Endothelial cell of umbilical vein (primary cell): ENCODE results near the gene TOMM40L. TPM values are rescaled to one million over a fixed set of nuclear protein-coding genes. Genes with fewer than 3 reads are reported as not detected.

Experiments
- BruUV-seq: library from RNA; stranded (reverse); fragments of 400-500 nt; replicated peaks from 2 replicates; lab custom pipeline; 2021; lab: Mats Ljungman, UMichigan
- CTCF ChIA-PET: fragments of 300-600, 350-600 bp; sonication (Branson Sonifier 250); formaldehyde crosslinking; loops from one replicate; lab custom pipeline; 2021; ENCODE audit warnings: antibody characterized with exemption, inconsistent platforms; lab: Charles Lee
- POLR2A ChIA-PET: fragments of 300-600, 350-600 bp; sonication (Branson Sonifier 250); formaldehyde crosslinking; loops from one replicate; lab custom pipeline; 2021; ENCODE audit warnings: antibody characterized with exemption, inconsistent platforms; lab: Charles Lee
- DNase-seq: peaks from one replicate; pipeline ENCODE4 v3.0.0-alpha.2; 2011; ENCODE audit warnings: low read depth, low spot score
- FAIRE-seq: peaks from 2 replicates; lab custom pipeline; 2011; peaks lifted over from hg19 to GRCh38; lab: Jason Lieb, UNC
- H2AFZ ChIP-seq: 2 replicates; pipeline ENCODE4 v1.6.0; 2012; ENCODE audit warnings: low read depth, low read length, control low read depth, inconsistent platforms
- H3K27ac ChIP-seq: 2 replicates; pipeline ENCODE4 v1.5.1; 2011; ENCODE audit warnings: low read depth, mild to moderate bottlenecking, control low read depth, low read length, moderate library complexity; ENCODE audit not compliant: insufficient read depth
- H3K27me3 ChIP-seq, 2 experiments: 2 replicates each; pipeline versions ENCODE4 v1.6.0 to v1.6.1; 2011; ENCODE audit warnings: low read length in 2 of 2, mixed read lengths in 1 of 2; ENCODE audit not compliant: control insufficient read depth in 2 of 2, insufficient read depth in 2 of 2
- H3K36me3 ChIP-seq, 2 experiments: 2 replicates in 1 of 2; 3 replicates in 1 of 2; pipeline ENCODE4 v1.5.1; 2011; ENCODE audit warnings: low read length in 2 of 2, mild to moderate bottlenecking in 1 of 2, moderate library complexity in 1 of 2; ENCODE audit not compliant: control insufficient read depth in 2 of 2, insufficient read depth in 2 of 2; ENCODE audit errors: extremely low read depth in 1 of 2
- H3K4me1 ChIP-seq: 3 replicates; pipeline ENCODE4 v1.5.1; 2011; ENCODE audit warnings: mild to moderate bottlenecking, low read length; ENCODE audit not compliant: control insufficient read depth, insufficient read depth; ENCODE audit errors: extremely low read depth
- H3K4me2 ChIP-seq: 2 replicates; pipeline ENCODE4 v1.6.1; 2011; ENCODE audit warnings: low read length, control low read depth, mixed read lengths; ENCODE audit not compliant: insufficient read depth
- H3K4me3 ChIP-seq, 3 experiments: fragments of 200-600 bp in 1 of 3; sonication (generic), shearing (Covaris generic) in 1 of 3; replicated peaks in 1 of 3; 2 replicates each; pipeline ENCODE4 v1.5.1; 2011 to 2016; ENCODE audit warnings: control low read depth in 3 of 3, low read length in 3 of 3, mild to moderate bottlenecking in 2 of 3, inconsistent platforms in 1 of 3, low read depth in 1 of 3, moderate library complexity in 1 of 3; ENCODE audit not compliant: insufficient read depth in 1 of 3
- H3K79me2 ChIP-seq: 2 replicates; pipeline ENCODE4 v1.6.0; 2012; ENCODE audit warnings: low read length, inconsistent platforms; ENCODE audit not compliant: control insufficient read depth, insufficient read depth
- H3K9ac ChIP-seq: replicated peaks from 2 replicates; pipeline ENCODE3; 2011; ENCODE audit warnings: low read length, control low read depth; ENCODE audit not compliant: insufficient read depth; ENCODE audit errors: extremely low read depth
- H3K9me1 ChIP-seq: replicated peaks from 3 replicates; pipeline ENCODE4 v1.6.0; 2011; ENCODE audit warnings: mild to moderate bottlenecking, low read length; ENCODE audit not compliant: control insufficient read depth, insufficient read depth; ENCODE audit errors: extremely low read depth
- H3K9me3 ChIP-seq: replicated peaks from 2 replicates; pipeline ENCODE4 v1.5.1; 2012; ENCODE audit warnings: low read length, inconsistent platforms; ENCODE audit not compliant: control insufficient read depth, insufficient read depth
- H4K20me1 ChIP-seq: replicated peaks from 2 replicates; pipeline ENCODE3; 2011; ENCODE audit warnings: mild to moderate bottlenecking, low read length; ENCODE audit not compliant: control insufficient read depth, insufficient read depth; ENCODE audit errors: extremely low read depth
- EZH2 ChIP-seq: IDR thresholded peaks from 2 replicates; pipeline ENCODE4 v1.6.1; 2012; ENCODE audit warnings: borderline replicate concordance, low read depth, mild to moderate bottlenecking, moderate library complexity, low read length, inconsistent platforms; ENCODE audit not compliant: severe bottlenecking
- FOS ChIP-seq: IDR thresholded peaks from 2 replicates; pipeline ENCODE4 v1.6.1; 2011; ENCODE audit warnings: mild to moderate bottlenecking, low read length, moderate library complexity, borderline replicate concordance; ENCODE audit not compliant: insufficient read depth
- GATA2 ChIP-seq: IDR thresholded peaks from 2 replicates; pipeline ENCODE4 v1.7.0; 2011; ENCODE audit warnings: low read depth, mild to moderate bottlenecking, moderate library complexity, mixed read lengths, low read length; ENCODE audit not compliant: insufficient read length, insufficient read depth
- JUN ChIP-seq: IDR thresholded peaks from 2 replicates; pipeline ENCODE4 v1.6.1; 2011; ENCODE audit warnings: borderline replicate concordance, low read depth; ENCODE audit not compliant: insufficient read length, insufficient read depth
- POLR2A ChIP-seq: IDR thresholded peaks from 2 replicates; pipeline ENCODE4 v1.6.1; 2012; ENCODE audit warnings: low read depth, mild to moderate bottlenecking, control low read depth, low read length
- dilution Hi-C: fragments of 300-500 bp; cut with MboI; formaldehyde crosslinking; loops from one replicate; pipeline ENCODE4 v1.15.0; 2019; ENCODE audit warnings: low sequenced_read_pairs; ENCODE audit not compliant: extremely low pct_ligation_motif_present
- intact Hi-C: fragments of 100-400 bp; cut with micrococcal nuclease; formaldehyde crosslinking; loops from one replicate; pipeline ENCODE4 v1.10.0; 2022
- polyA plus RNA-seq, 4 experiments: library from polyadenylated mRNA; depleted of rRNA in 3 of 4; stranded (reverse) in 3 of 4; unstranded in 1 of 4; fragments of >200 nt; gene quantifications; 2 replicates each; pipeline versions ENCODE4 v1.2.1 to v1.2.3, GENCODE V29; 2011 to 2012; ENCODE audit warnings: missing spikeins in 1 of 4
- total RNA-seq: library from RNA; stranded (reverse); gene quantifications from 2 replicates; pipeline ENCODE4 v1.2.3, GENCODE V29; 2021
- TF ChIP-seq, protein P1 (sequence below), 2 donors: IDR thresholded peaks; 1 replicate in 1 of 2; 2 replicates in 1 of 2; pipeline ENCODE4 v1.5.1; 2011; ENCODE audit warnings: low read length in 2 of 2, mild to moderate bottlenecking in 2 of 2, moderate library complexity in 2 of 2, control low read depth in 1 of 2, inconsistent platforms in 1 of 2, low read depth in 1 of 2; ENCODE audit not compliant: insufficient read depth in 1 of 2; ENCODE audit errors: extremely low read depth in 1 of 2

TOMM40L gene
- total and polyA plus RNA-seq, 2 donors (not counting 3 experiments of a cell fraction or from before 2014, with no cell fraction given): 18.6 to 18.7 TPM

DNA sequence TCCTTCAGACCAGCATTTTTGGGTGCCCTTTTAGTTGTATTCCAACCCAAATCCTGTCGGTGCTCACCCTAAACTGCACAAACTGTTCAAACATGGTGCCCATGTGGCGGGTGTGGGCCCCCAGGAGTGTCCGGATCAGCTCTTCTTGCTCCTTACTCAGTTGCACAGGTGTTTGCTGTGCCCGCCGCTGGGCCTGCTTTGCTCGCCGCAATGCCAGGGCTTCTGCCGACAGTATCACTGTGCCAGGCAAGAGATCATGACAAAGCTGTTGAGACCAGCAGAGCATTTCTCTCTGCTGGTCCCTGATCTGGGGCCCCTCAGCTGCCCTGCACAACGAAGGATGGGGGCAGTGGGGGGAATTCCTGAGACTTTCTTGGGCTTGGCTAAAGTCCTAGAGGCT, 7.2 kb downstream of the TOMM40L start:
- H2AFZ ChIP-seq: no peak overlapping the region
- TF ChIP-seq, protein P1, sequence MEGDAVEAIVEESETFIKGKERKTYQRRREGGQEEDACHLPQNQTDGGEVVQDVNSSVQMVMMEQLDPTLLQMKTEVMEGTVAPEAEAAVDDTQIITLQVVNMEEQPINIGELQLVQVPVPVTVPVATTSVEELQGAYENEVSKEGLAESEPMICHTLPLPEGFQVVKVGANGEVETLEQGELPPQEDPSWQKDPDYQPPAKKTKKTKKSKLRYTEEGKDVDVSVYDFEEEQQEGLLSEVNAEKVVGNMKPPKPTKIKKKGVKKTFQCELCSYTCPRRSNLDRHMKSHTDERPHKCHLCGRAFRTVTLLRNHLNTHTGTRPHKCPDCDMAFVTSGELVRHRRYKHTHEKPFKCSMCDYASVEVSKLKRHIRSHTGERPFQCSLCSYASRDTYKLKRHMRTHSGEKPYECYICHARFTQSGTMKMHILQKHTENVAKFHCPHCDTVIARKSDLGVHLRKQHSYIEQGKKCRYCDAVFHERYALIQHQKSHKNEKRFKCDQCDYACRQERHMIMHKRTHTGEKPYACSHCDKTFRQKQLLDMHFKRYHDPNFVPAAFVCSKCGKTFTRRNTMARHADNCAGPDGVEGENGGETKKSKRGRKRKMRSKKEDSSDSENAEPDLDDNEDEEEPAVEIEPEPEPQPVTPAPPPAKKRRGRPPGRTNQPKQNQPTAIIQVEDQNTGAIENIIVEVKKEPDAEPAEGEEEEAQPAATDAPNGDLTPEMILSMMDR (IDR thresholded peaks at IDR 0.05; ENCODE audit: extremely low read depth in 1 of 2, insufficient read depth in 1 of 2, low read depth in 1 of 2, low read length in 2 of 2): no peak
- TF ChIP-seq POLR2A (no peak), GATA2 (no peak), FOS (no peak), EZH2 (no peak), JUN (no peak)
- H3K79me2 ChIP-seq: no peaks in the 10 kb centered on the region
- no peak overlapping the region for H3K27ac ChIP-seq
- H3K27me3 ChIP-seq: peaks cover 1 to 3% of the 10 kb centered on the region in 2 experiments
- no TSS peak for BruUV-seq
- no peak overlapping the region for H3K4me2 ChIP-seq
- H3K9me1 ChIP-seq: no peaks in the 10 kb centered on the region
- intact Hi-C loops: no loop called here
- H3K9me3 ChIP-seq: no peaks in the 10 kb centered on the region
- H3K9ac ChIP-seq: no peak overlapping the region
- POLR2A ChIA-PET: no interaction called here
- no peak overlapping the region for H3K4me3 ChIP-seq
- no peaks in the 10 kb centered on the region for H4K20me1 ChIP-seq
- peaks cover under 1% of the 10 kb centered on the region for H3K4me1 ChIP-seq
- dilution Hi-C loops: no loop called here
- DNase-seq: no peak
- peaks cover 10% of the 10 kb centered on the region in 2 experiments for H3K36me3 ChIP-seq
- CTCF ChIA-PET: interaction anchor here (1.9 to 4.5 kb wide), 2 partner anchors 58 to 141 kb away, joined by 6 to 39 read pairs; no protein-coding TSS in a partner anchor
- FAIRE-seq: no peak
